GM18502 (cell line): ENCODE data around the gene ATP7B.

ENCODE experiments used
- ATAC-seq: cut with Tn5 transposase; IDR thresholded peaks from one replicate; pipeline ENCODE4 v1.9.1; 2021; ENCODE audit warnings: mild to moderate bottlenecking; ENCODE audit not compliant: unreplicated experiment, poor library complexity

Gene ATP7B

GRCh38 chr13:51981355-51981754 is 29.9 kb downstream of the ATP7B start:
- ATAC-seq = no peak

GRCh38 chr13:51980908-51981307 is 30.3 kb downstream of the ATP7B start:
- ATAC-seq = no peak

GRCh38 chr13:51978796-51979556 is 32.3 kb downstream of the ATP7B start:
- ATAC-seq = no peak

- ATAC-seq = no peak
These were observed 33.6 kb downstream of the ATP7B start for GRCh38 chr13:51977625-51978024.

- ATAC-seq = no peak
These were observed 34.4 kb downstream of the ATP7B start for GRCh38 chr13:51976890-51977289.

- no peak for ATAC-seq
These were observed 34.8 kb downstream of the ATP7B start for GRCh38 chr13:51976423-51976822.

- ATAC-seq = no peak
These were observed 36.8 kb downstream of the ATP7B start for GRCh38 chr13:51974482-51974881.

GRCh38 chr13:51971520-51972426 is 39.5 kb downstream of the ATP7B start:
- ATAC-seq = no peak

GRCh38 chr13:51970349-51970748 is 40.9 kb downstream of the ATP7B start:
- ATAC-seq = no peak

- no peak for ATAC-seq
These were observed 43.5 kb downstream of the ATP7B start for GRCh38 chr13:51967482-51968446.

- no peak for ATAC-seq
These were observed 45.1 kb downstream of the ATP7B start for GRCh38 chr13:51966186-51966585.

GRCh38 chr13:51961493-51962403 is 49.5 kb downstream of the ATP7B start:
- ATAC-seq = no peak

- no peak for ATAC-seq
These were observed 50.5 kb downstream of the ATP7B start for GRCh38 chr13:51960766-51961165.

- ATAC-seq = peak; percentile 61
These were observed 51.5 kb downstream of the ATP7B start for GRCh38 chr13:51959773-51960172.

- no peak for ATAC-seq
These were observed 53.1 kb downstream of the ATP7B start for GRCh38 chr13:51958217-51958547.

- ATAC-seq = peak; percentile 87
These were observed 53.7 kb downstream of the ATP7B start for GRCh38 chr13:51957377-51958216.

- ATAC-seq = no peak
These were observed 54.5 kb downstream of the ATP7B start for GRCh38 chr13:51956717-51957116.

- no peak for ATAC-seq
These were observed 55.2 kb downstream of the ATP7B start for GRCh38 chr13:51955816-51956603.
